GM12873 (cell line): ENCODE results near the gene WAPL.

Experiments used
- CTCF ChIP-seq: IDR thresholded peaks from 2 replicates; pipeline ENCODE4 v1.5.1; 2012; ENCODE audit warnings: low read depth, mild to moderate bottlenecking, moderate library complexity, low read length, control low read depth; ENCODE audit not compliant: insufficient read depth; ENCODE audit errors: missing control alignments

Gene WAPL

GRCh38 chr10:86511027-86511865, 10.3 kb downstream of the WAPL start:
- no peak for TF ChIP-seq CTCF

GRCh38 chr10:86509145-86509544, 12.4 kb downstream of the WAPL start:
- TF ChIP-seq CTCF = no peak

- TF ChIP-seq CTCF = no peak
Measured at GRCh38 chr10:86508217-86508616, 13.4 kb downstream of the WAPL start.

GRCh38 chr10:86506499-86506898, 15.1 kb downstream of the WAPL start:
- TF ChIP-seq CTCF = no peak

- no peak for TF ChIP-seq CTCF
Measured at GRCh38 chr10:86506062-86506461, 15.5 kb downstream of the WAPL start.

GRCh38 chr10:86504510-86504909, 17.1 kb downstream of the WAPL start:
- TF ChIP-seq CTCF = no peak

- TF ChIP-seq CTCF = no peak
Measured at GRCh38 chr10:86500846-86501245, 20.7 kb downstream of the WAPL start.
